ENCODE results near the gene LSM14A.

DNA sequence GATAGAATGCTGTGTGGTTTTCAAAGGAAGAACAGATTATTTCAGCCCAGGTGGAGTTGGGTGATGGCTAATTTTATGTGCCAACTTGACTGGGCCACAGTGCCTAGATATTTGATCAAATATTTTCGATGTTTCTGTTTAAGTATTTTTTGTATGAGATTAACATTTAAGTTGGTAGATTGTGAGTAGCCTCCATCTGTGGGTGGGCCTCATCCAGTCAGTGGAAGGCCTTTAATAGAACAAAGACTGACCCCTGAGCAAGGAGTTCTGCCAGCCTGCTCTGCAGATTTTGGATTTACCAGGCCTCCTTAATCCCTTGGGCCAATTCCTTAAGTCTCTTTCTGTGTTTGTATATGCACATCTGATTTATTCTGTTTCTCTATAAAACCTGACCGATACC lies 13.9 kb downstream of the LSM14A start:
- TF ChIP-seq, protein P1, sequence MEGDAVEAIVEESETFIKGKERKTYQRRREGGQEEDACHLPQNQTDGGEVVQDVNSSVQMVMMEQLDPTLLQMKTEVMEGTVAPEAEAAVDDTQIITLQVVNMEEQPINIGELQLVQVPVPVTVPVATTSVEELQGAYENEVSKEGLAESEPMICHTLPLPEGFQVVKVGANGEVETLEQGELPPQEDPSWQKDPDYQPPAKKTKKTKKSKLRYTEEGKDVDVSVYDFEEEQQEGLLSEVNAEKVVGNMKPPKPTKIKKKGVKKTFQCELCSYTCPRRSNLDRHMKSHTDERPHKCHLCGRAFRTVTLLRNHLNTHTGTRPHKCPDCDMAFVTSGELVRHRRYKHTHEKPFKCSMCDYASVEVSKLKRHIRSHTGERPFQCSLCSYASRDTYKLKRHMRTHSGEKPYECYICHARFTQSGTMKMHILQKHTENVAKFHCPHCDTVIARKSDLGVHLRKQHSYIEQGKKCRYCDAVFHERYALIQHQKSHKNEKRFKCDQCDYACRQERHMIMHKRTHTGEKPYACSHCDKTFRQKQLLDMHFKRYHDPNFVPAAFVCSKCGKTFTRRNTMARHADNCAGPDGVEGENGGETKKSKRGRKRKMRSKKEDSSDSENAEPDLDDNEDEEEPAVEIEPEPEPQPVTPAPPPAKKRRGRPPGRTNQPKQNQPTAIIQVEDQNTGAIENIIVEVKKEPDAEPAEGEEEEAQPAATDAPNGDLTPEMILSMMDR (IDR thresholded peaks at IDR 0.05), result no peak
- no peak for TF ChIP-seq POLR2A (IDR thresholded peaks at IDR 0.05)
